Ammon's horn (tissue), 1 donor: ENCODE measurements around the gene DYNC1I1.
A peak's percentile ranks its signal among the peaks of the same experiment; 100 is the strongest.

Experiments used
- DNase-seq: peaks from one replicate; pipeline ENCODE4 v3.0.0-alpha.2; 2016; ENCODE audit warnings: low spot score

The DYNC1I1 gene

GRCh38 chr7:95963446-95963990, 191.2 kb downstream of the DYNC1I1 start:
- DNase-seq = peak; percentile 15

- DNase-seq = no peak
These were observed 199.4 kb downstream of the DYNC1I1 start for GRCh38 chr7:95971716-95972115.

GRCh38 chr7:95972523-95972922, 200.2 kb downstream of the DYNC1I1 start:
- no peak for DNase-seq

- DNase-seq = no peak
These were observed 201.8 kb downstream of the DYNC1I1 start for GRCh38 chr7:95974108-95974507.

GRCh38 chr7:95976369-95977060, 204.2 kb downstream of the DYNC1I1 start:
- DNase-seq = no peak

- no peak for DNase-seq
These were observed 205.6 kb downstream of the DYNC1I1 start for GRCh38 chr7:95977994-95978393.

- DNase-seq = no peak
These were observed 207.8 kb downstream of the DYNC1I1 start for GRCh38 chr7:95980167-95980566.

GRCh38 chr7:95980706-95981105, 208.4 kb downstream of the DYNC1I1 start:
- no peak for DNase-seq

- peak; percentile 27 for DNase-seq
These were observed 213.9 kb downstream of the DYNC1I1 start for GRCh38 chr7:95986178-95986764.

- peak; percentile 26 for DNase-seq
These were observed 216.9 kb downstream of the DYNC1I1 start for GRCh38 chr7:95989301-95989700.

GRCh38 chr7:95993380-95993779, 221.0 kb downstream of the DYNC1I1 start:
- DNase-seq = no peak

- DNase-seq = no peak
These were observed 223.8 kb downstream of the DYNC1I1 start for GRCh38 chr7:95996174-95996573.

- DNase-seq = no peak
These were observed 224.5 kb downstream of the DYNC1I1 start for GRCh38 chr7:95996886-95997285.

- no peak for DNase-seq
These were observed 225.3 kb downstream of the DYNC1I1 start for GRCh38 chr7:95997632-95998031.

- no peak for DNase-seq
These were observed 227.1 kb downstream of the DYNC1I1 start for GRCh38 chr7:95999481-95999880.

GRCh38 chr7:96004578-96004977, 232.2 kb downstream of the DYNC1I1 start:
- DNase-seq = peak; percentile 8

GRCh38 chr7:96005271-96005670, 232.9 kb downstream of the DYNC1I1 start:
- DNase-seq = no peak

GRCh38 chr7:96009148-96009547, 236.8 kb downstream of the DYNC1I1 start:
- no peak for DNase-seq

GRCh38 chr7:96013836-96014235, 241.5 kb downstream of the DYNC1I1 start:
- DNase-seq = no peak

- no peak for DNase-seq
These were observed 242.3 kb downstream of the DYNC1I1 start for GRCh38 chr7:96014617-96015016.

- no peak for DNase-seq
These were observed 243.8 kb downstream of the DYNC1I1 start for GRCh38 chr7:96016056-96016586.

GRCh38 chr7:96016735-96017134, 244.4 kb downstream of the DYNC1I1 start:
- DNase-seq = no peak

GRCh38 chr7:96017877-96018276, 245.5 kb downstream of the DYNC1I1 start:
- no peak for DNase-seq
